HG02763 (cell line): ENCODE measurements around the gene SCAPER.
"Not testable (repeated sequence)": the region's sequence is repeated elsewhere in the genome, so short reads cannot be mapped to it uniquely, and the experiment has no call there.

Experiments used
- ATAC-seq: cut with Tn5 transposase; IDR thresholded peaks from one replicate; pipeline ENCODE4 v1.9.1; 2021; ENCODE audit warnings: mild to moderate bottlenecking, moderate library complexity; ENCODE audit not compliant: unreplicated experiment

SCAPER gene

DNA sequence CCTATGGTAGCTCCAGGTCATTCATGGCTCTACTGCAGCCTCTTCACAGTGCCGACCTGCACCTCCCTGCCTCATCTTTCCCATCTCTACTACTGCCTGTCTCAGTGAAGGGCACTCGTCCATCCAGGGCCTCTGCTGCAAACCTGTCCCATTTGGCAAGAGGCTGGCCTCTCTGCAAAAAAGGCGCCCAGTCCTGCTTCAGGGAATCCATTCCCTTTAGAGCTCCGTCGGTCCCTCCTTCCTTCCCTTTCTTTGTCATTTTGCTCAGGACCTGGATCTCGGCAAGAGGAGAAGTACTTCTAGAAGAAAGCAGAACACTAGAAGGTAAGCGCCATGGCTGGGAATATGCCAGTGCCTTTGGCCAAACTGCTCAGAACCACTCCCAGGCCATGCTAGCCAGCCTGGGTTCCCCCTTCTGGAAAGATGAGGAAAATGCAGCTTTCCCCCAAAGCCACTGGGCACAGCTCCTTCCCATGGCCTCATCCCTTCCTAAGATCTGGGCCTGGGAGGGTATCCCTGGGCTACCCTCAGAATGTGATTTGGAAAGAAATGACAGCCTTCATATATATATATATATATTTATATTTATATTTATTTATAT is 575.0 kb downstream of the SCAPER start:
- ATAC-seq, result no peak

DNA sequence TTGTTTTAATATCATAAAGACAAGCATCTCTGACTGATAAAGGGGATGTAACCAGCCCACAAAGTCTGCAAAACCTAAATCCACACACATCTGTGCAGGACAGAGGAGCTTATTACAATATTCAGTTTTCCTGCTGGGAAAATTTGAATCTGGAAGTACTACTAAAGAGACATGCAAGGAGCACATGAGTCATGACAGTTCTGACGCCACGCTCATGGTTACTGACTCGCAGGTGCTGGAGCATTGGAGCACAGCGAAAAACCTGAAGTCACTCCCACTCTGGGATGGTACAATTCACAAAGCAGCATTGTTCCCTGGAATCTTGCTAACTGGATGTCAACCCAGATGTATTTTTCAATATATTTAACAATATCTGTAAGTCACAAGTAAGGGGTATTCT is 576.2 kb downstream of the SCAPER start:
- ATAC-seq, result no peak

- no peak for ATAC-seq
These were observed 576.9 kb downstream of the SCAPER start for GRCh38 chr15:76328106-76328696.

DNA sequence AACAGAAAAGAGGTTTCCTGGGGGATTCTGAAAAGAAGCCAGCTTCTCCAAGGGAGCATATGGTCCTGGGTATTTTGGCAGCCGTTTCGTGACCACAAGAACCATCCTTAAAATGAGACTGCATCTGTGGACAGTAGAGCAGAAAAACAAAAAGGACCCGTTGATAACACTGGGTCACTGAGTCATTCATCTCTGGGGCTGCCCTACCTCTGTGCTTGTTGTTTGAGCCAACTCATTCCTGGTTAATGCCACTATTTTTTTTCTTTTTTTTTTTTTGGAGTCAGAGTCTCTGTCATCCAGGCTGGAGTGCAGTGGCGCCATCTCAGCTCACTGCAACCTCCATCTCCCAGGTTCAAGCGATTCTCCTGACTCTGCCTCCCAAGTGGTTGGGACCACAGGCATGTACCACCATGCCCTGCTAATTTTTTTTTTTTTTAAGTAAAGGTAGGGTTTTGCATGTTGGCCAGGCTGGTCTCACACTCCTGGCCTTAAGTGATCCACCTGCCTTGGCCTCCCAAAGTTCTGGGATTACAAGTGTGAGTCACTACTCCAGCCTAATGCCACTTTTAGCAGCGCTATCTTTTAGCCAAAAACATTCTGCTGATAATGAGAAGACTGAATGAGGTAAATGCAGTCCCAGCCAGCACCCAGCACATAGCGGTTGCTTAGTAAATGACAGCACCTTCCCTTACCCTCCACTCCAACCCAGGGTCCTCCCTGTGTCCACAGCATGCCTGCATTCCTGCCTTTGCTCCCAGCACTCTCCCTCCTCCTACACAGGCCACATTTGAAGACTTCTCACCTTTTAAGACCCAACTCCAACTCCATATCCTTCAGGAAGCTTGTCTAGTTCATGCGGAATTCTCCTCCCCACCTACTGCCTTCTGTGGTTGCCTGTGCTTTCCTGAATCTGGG is 577.7 kb downstream of the SCAPER start:
- ATAC-seq, result no peak

- ATAC-seq, result no peak
These were observed 579.4 kb downstream of the SCAPER start for GRCh38 chr15:76325704-76326103.

DNA sequence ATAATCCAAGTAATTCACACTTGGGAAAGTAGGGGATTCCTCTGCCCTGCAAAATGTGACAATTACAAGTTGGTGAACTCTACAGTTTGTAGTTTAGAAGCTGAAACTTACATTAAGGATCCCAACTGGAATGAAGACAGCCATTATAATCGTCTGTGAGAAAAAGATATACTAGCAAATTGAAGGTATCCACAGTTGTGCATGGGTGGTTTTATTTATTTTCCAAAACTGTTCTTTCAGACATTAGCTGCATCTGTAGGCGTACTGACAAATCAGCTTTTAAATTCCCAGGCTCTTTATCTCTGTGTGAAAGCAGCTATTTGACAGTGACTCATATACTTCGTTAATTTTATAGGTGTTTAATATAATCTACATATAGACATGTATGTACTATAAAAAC is 581.1 kb downstream of the SCAPER start:
- ATAC-seq, result no peak

- ATAC-seq, result no peak
These were observed 583.5 kb downstream of the SCAPER start for GRCh38 chr15:76321602-76322001.

GRCh38 chr15:76321171-76321570 is 584.0 kb downstream of the SCAPER start:
- ATAC-seq, result no peak

DNA sequence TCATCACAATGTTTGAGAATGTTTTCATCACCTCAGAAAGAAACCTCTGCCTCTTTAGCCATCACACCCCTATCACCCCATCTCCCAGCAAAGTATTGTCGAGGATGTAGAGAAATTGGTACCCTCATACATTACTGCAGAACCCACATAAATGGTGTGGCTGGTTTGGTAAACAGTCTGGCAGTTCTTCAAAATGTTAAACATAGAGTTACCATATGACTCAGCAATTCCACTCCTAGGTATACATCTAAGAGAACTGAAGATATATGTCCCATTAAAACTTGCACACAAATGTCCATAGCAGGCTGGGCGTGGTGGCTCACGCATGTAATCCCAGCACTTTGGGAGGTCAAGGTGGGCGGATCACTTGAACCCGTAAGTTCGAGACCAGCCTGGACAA is 585.1 kb downstream of the SCAPER start:
- no peak for ATAC-seq

DNA sequence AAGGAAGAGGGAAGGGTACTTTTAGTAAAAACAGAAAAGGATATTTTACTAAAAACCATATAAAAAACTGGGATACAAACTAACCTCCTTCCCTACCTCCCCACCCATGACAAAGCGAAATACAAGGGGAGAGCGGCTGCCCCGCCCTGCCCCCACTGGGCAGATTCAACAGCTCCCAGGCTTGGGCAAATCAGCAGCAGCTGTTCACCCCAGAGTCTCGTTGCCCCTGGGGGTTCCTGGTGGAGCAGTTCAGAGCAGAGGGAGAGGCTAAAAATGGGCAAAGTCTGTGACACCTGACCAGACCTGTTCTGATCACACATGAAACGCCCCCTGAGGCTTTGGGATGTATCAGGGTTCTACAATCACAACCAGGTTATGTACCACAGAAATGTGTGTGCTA is 591.4 kb downstream of the SCAPER start:
- ATAC-seq, result no peak

DNA sequence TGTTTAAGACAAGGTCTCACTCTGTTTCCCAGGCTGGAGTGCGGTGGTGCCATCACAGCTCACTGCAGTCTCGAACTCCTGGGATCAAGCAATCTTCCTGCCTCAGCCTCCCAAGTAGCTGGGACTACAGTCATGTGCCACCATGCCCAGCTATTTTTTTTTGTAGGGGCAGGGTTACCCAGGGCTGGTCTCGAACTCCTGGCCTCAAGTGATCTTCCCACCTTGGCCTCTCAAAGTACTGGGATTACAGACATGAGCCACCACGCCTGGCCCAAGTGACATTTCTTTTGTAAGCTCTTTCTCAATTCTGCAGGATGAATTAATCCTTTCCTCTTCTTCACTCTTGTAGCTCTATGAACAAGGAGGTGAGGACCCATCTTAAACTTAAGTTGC is 592.0 kb downstream of the SCAPER start:
- ATAC-seq, result not testable (repeated sequence)

GRCh38 chr15:76312540-76313174 is 592.5 kb downstream of the SCAPER start:
- no peak for ATAC-seq

DNA sequence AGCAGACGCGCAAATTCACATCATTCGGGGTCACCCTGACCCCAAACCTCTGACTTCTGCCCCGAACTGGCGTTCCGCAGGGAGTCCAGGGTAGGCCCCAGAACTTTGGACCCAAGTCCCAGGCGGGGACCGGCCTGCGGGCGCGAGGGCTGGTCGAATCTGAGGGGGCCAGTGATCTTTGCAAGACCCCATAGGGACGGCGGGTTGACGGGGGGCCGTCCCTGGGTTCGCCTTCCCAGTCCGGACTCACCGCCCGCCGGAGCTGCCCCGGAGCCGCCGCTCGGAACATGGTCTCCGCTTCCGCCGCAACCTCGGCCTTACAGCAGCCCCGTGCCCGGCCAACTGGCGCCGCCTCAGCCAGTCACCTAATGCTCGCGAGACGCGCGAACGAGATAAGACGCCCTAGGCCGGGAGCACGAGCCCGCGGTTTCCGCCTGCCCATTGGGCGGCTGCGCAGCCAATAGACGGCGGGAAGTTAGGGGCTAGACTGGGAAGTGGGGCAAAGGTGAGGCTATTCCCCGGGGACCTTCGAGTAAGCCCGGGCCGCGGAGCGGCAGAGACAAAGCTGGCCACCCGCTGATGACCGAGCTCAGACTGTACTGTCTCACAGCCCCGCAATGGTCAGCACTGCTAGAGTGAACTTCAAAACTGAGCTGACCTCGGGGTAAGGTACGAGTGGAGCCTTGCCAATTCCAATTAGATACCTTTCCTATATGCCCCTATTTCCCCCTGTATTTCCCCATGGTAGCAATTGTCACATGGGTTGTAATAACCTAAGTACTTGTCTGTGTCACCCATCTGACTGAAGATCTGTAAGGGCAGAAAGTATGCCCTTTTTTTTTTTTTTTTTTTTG is 593.8 kb downstream of the SCAPER start, which contains the start of gene ETFA:
Gene ETFA, minus strand, starts transcription at position 370 of the 854 bp plus-strand sequence. Its CDS starts 81 bp downstream, at position 289.
- ATAC-seq, result peak; percentile 96

GRCh38 chr15:76310475-76311099 is 594.6 kb downstream of the SCAPER start:
- ATAC-seq, result no peak

- no peak for ATAC-seq
These were observed 595.4 kb downstream of the SCAPER start for GRCh38 chr15:76309601-76310330.

DNA sequence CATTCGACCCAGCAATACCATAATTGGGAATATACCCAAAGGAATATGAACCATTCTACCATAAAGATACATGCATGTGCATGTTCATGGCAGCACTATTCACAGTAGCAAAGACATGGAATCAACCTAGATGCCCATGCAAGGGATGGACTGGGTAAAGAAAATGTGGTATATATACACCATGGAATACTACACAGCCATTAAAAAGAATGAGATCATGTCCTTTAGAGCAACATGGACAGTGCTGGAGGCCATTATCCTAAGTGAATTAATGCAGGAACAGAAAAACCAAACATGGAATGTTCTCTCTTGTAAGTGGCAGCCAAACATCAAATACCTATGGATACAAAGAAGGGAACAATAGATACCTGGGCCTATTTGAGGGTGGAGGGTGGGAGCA is 601.2 kb downstream of the SCAPER start:
- ATAC-seq, result no peak

- ATAC-seq, result no peak
These were observed 605.4 kb downstream of the SCAPER start for GRCh38 chr15:76299786-76300185.

DNA sequence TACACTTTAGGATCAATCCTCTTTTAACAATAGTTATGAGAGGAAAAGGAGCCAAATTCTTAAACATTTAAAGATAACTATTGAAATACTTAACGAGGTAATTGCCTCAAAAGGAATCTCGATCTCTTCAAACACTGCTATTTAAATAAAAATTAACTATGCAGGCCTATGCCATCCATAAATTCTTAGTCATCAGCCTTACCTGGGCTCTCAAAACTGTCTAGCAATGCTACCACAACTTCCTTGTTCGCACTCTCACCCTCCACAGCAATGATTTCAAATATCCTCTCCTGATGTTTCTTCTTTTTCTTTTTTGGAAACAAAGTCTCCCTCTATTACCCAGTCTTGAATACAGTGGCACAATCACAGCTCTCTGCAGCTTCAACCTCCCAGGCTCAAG is 606.2 kb downstream of the SCAPER start:
- ATAC-seq, result no peak

- ATAC-seq, result not testable (repeated sequence)
These were observed 607.2 kb downstream of the SCAPER start for GRCh38 chr15:76297951-76298350.
